GM12878 (cell line): ENCODE results near the gene AATF. TPM values are rescaled to one million over a fixed set of nuclear protein-coding genes. Genes with fewer than 3 reads are reported as not detected.
A peak's percentile ranks its signal among the peaks of the same experiment; 100 is the strongest.

Source experiments
- BMI1 ChIP-seq: fragments of 450-650 bp; IDR thresholded peaks from 2 replicates; pipeline ENCODE4 v1.6.1; 2016; ENCODE audit warnings: mild to moderate bottlenecking, moderate library complexity, borderline replicate concordance
- CEBPZ ChIP-seq: fragments of 150-350 bp; IDR thresholded peaks from 2 replicates; pipeline ENCODE4 v1.6.1; 2016; ENCODE audit warnings: low read depth, low read length
- CHD4 ChIP-seq: fragments of 200-600 bp; sonication (generic); IDR thresholded peaks from 2 replicates; pipeline ENCODE4 v1.6.1; 2016; ENCODE audit warnings: mild to moderate bottlenecking
- CREM ChIP-seq: IDR thresholded peaks from 2 replicates; pipeline ENCODE4 v1.6.1; 2014; ENCODE audit warnings: antibody characterized with exemption, low read depth
- ESRRA ChIP-seq: IDR thresholded peaks from 2 replicates; pipeline ENCODE4 v1.6.1; 2012; ENCODE audit warnings: mild to moderate bottlenecking, low read length, improper control_type of control experiment
- FOXM1 ChIP-seq: IDR thresholded peaks from 2 replicates; pipeline ENCODE4 v1.6.1; 2012; ENCODE audit warnings: low read depth, mild to moderate bottlenecking, inconsistent platforms, low read length, moderate library complexity
- GATAD2B ChIP-seq: fragments of 450-650 bp; conservative IDR thresholded peaks from 2 replicates; pipeline ENCODE4 v1.6.1; 2017; ENCODE audit warnings: low read depth, mild to moderate bottlenecking, moderate library complexity
- KDM1A ChIP-seq: fragments of 200-600 bp; sonication (generic); IDR thresholded peaks from 2 replicates; pipeline ENCODE4 v1.6.1; 2016; ENCODE audit warnings: borderline replicate concordance
- KLF5 ChIP-seq: fragments of 450-650 bp; IDR thresholded peaks from 2 replicates; pipeline ENCODE4 v1.6.1; 2014; ENCODE audit warnings: mild to moderate bottlenecking; ENCODE audit not compliant: partially characterized antibody
- MTA2 ChIP-seq: fragments of 450-650 bp; IDR thresholded peaks from 2 replicates; pipeline ENCODE4 v1.6.1; 2016; ENCODE audit warnings: low read depth, mild to moderate bottlenecking, moderate library complexity
- MYC ChIP-seq: IDR thresholded peaks from 2 replicates; pipeline ENCODE4 v1.6.1; 2011; ENCODE audit warnings: mild to moderate bottlenecking, low read length, moderate library complexity, inconsistent platforms; ENCODE audit not compliant: insufficient read depth, insufficient replicate concordance, insufficient read length, severe bottlenecking
- SMARCA5 ChIP-seq: fragments of 450-650 bp; IDR thresholded peaks from 2 replicates; pipeline ENCODE4 v1.6.1; 2017; ENCODE audit warnings: mild to moderate bottlenecking
- TCF12 ChIP-seq: IDR thresholded peaks from 2 replicates; pipeline ENCODE4 v1.6.1; 2011; ENCODE audit warnings: low read depth, mild to moderate bottlenecking, low read length
- ZNF592 ChIP-seq: fragments of 450-650 bp; IDR thresholded peaks from 2 replicates; pipeline ENCODE4 v1.6.1; 2017; ENCODE audit warnings: mild to moderate bottlenecking, moderate library complexity
- polyA plus RNA-seq, 11 experiments: library from polyadenylated mRNA; depleted of rRNA in 4 of 11; unstranded in 6 of 11; stranded (reverse) in 5 of 11; fragments of >200 nt; fragmentation: Nextera tagmentation in 4 of 11; fragmentation: Illumina TruSeq in 1 of 11; extraction: Ambion mirVana in 4 of 11; extraction: Trizol in 1 of 11; gene quantifications; 1 replicate in 1 of 11; 2 replicates in 10 of 11; pipeline versions ENCODE4 v1.2.1 to v1.2.3, GENCODE V29; 2011 to 2016; ENCODE audit warnings: inconsistent platforms in 2 of 11, missing spikeins in 2 of 11, low read depth in 1 of 11
- total RNA-seq, 4 experiments: library from RNA; depleted of rRNA in 3 of 4; stranded (reverse); fragments of >200 nt in 3 of 4; fragmentation: Illumina TruSeq in 1 of 4; extraction: Trizol in 1 of 4; gene quantifications; 2 replicates each; pipeline versions ENCODE4 v1.2.1 to v1.2.3, GENCODE V29; 2013 to 2021
- TF ChIP-seq, protein P1 (sequence below): IDR thresholded peaks from 2 replicates; pipeline ENCODE4 v1.6.1; 2011; ENCODE audit warnings: low read depth, mild to moderate bottlenecking, low read length, moderate library complexity, borderline replicate concordance; ENCODE audit errors: extremely low read depth
- TF ChIP-seq, protein P2 (sequence below): IDR thresholded peaks from 2 replicates; pipeline ENCODE4 v1.6.1; 2012; ENCODE audit warnings: low read depth, low read length, improper control_type of control experiment
- TF ChIP-seq, protein P3 (sequence below): fragments of 450-650 bp; IDR thresholded peaks from 2 replicates; pipeline ENCODE4 v1.6.1; 2016; ENCODE audit warnings: mild to moderate bottlenecking
- TF ChIP-seq, protein P4 (sequence below), 3 experiments: IDR thresholded peaks in 2 of 3; conservative IDR thresholded peaks in 1 of 3; 2 replicates each; pipeline ENCODE4 v1.5.1; 2011; ENCODE audit warnings: low read depth in 3 of 3, low read length in 3 of 3, mild to moderate bottlenecking in 3 of 3, control low read depth in 2 of 3, moderate library complexity in 2 of 3, inconsistent platforms in 1 of 3, mixed read lengths in 1 of 3; ENCODE audit not compliant: control insufficient read depth in 2 of 3, insufficient read depth in 1 of 3; ENCODE audit errors: extremely low read depth in 1 of 3

AATF gene
- total and polyA plus RNA-seq, 10 of the 15 experiments (the other 5 are each of a cell fraction or from before 2014, with no cell fraction given), result 36.8 to 110 (median 77.9) TPM

DNA sequence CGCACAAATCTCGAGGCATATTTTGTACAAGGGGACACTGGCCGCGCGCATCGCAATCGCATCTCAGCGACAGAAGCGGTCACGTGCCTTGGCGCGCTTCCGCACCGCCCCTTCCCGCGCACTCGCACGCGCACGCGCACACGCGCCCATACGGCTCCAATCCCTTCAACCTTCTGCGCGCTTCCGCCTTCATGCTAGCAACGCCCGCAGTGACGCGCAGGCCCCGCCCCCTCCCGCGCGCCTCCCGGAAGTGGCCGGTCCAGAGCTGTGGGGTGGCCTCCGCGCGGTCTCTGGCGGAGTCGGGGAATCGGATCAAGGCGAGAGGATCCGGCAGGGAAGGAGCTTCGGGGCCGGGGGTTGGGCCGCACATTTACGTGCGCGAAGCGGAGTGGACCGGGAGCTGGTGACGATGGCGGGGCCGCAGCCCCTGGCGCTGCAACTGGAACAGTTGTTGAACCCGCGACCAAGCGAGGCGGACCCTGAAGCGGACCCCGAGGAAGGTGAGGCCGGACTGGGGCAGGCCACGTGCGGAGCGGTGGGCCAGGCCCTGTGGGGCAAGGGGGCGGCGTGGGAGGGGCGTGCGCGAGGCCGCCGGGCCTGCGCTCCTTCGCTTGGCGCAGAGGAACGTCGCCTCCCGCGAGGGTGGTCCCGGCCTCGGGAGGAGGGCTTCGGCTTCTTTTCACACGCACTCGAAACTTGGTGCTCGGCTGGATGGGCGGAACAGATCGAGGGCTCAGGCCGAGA lies at the start of gene AATF (continued):
- TF ChIP-seq CEBPZ (no peak), KDM1A (no peak), MYC (peak; percentile 93), BMI1 (no peak), CREM (peak; percentile 92), MTA2 (no peak), SMARCA5 (peak; percentile 56), ESRRA (peak; percentile 51; the same call in 1 of the 2 replicates), FOXM1 (no peak), KLF5 (no peak), TCF12 (0 out of 2 replicates have a peak, but pooled peaks have one; percentile 8), ZNF592 (no peak), CHD4 (no peak), GATAD2B (peak; percentile 99)
- TF ChIP-seq, protein P1, sequence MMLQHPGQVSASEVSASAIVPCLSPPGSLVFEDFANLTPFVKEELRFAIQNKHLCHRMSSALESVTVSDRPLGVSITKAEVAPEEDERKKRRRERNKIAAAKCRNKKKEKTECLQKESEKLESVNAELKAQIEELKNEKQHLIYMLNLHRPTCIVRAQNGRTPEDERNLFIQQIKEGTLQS, result peak; percentile 78; the same call in 1 of the 2 replicates
- TF ChIP-seq, protein P2, sequence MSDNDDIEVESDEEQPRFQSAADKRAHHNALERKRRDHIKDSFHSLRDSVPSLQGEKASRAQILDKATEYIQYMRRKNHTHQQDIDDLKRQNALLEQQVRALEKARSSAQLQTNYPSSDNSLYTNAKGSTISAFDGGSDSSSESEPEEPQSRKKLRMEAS, result peak; percentile 98
- TF ChIP-seq, protein P3, sequence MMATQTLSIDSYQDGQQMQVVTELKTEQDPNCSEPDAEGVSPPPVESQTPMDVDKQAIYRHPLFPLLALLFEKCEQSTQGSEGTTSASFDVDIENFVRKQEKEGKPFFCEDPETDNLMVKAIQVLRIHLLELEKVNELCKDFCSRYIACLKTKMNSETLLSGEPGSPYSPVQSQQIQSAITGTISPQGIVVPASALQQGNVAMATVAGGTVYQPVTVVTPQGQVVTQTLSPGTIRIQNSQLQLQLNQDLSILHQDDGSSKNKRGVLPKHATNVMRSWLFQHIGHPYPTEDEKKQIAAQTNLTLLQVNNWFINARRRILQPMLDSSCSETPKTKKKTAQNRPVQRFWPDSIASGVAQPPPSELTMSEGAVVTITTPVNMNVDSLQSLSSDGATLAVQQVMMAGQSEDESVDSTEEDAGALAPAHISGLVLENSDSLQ, result peak; percentile 18; the same call in 1 of the 2 replicates
- TF ChIP-seq, protein P4, sequence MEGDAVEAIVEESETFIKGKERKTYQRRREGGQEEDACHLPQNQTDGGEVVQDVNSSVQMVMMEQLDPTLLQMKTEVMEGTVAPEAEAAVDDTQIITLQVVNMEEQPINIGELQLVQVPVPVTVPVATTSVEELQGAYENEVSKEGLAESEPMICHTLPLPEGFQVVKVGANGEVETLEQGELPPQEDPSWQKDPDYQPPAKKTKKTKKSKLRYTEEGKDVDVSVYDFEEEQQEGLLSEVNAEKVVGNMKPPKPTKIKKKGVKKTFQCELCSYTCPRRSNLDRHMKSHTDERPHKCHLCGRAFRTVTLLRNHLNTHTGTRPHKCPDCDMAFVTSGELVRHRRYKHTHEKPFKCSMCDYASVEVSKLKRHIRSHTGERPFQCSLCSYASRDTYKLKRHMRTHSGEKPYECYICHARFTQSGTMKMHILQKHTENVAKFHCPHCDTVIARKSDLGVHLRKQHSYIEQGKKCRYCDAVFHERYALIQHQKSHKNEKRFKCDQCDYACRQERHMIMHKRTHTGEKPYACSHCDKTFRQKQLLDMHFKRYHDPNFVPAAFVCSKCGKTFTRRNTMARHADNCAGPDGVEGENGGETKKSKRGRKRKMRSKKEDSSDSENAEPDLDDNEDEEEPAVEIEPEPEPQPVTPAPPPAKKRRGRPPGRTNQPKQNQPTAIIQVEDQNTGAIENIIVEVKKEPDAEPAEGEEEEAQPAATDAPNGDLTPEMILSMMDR (IDR thresholded peaks at IDR 0.05 in 2 of 3, conservative IDR thresholded peaks at IDR 0.05 in 1 of 3; ENCODE audit: control insufficient read depth in 2 of 3, extremely low read depth in 1 of 3, insufficient read depth in 1 of 3, low read depth in 3 of 3, low read length in 3 of 3), result no peak
